NCI-H1930 (cell line): ENCODE measurements around the gene AKAP9.
"Not testable (repeated sequence)": the region's sequence is repeated elsewhere in the genome, so short reads cannot be mapped to it uniquely, and the experiment has no call there.

Source experiments
- DNase-seq, 2 experiments: peaks; one replicate each; lab custom pipeline; 2025; lab: John Stamatoyannopoulos, UW

Gene AKAP9

DNA sequence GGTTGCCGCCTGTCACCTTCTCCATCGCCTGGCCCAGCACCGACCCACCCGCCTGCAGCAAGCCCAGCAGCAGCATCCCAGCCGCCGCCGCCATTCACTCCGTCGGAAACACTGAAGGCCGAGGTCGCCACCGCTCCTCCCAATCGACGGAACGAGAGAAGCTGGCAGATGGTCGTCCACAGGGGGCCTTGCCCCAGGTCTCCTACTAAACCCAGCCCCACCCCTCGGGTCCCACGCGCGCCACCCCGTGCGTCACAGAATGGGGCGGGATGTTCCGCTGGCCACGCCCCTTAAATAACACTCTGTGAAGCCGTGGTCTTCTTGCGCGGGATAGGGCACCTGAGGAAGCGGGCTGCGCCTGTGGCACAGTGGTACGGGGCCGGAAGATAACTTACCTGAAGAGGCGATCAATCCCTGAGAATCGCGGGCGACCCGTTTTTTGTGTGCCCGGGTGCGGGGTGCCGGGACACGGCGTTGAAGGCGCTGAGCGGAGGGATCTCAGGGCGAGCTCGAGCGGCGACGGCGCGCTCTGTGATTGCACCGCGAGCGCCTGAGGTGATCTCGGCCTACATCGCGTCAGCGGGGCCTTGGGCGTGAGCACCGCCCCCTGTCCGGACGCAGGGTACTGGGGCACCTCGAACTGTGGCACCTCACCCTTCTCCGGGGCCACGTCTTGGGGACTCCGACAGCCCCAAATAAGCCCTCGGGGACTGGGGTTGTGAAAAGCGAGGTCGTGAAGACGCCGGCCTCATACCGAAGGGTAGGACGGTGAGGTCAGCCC lies 193.8 kb downstream of the AKAP9 start, which contains the start of gene CYP51A1:
Gene CYP51A1 (minus strand): TSS at position 207 of the 781 bp plus-strand sequence. CDS start 113 bp downstream, at position 94.
- peak; percentile 91 to 95 for DNase-seq

DNA sequence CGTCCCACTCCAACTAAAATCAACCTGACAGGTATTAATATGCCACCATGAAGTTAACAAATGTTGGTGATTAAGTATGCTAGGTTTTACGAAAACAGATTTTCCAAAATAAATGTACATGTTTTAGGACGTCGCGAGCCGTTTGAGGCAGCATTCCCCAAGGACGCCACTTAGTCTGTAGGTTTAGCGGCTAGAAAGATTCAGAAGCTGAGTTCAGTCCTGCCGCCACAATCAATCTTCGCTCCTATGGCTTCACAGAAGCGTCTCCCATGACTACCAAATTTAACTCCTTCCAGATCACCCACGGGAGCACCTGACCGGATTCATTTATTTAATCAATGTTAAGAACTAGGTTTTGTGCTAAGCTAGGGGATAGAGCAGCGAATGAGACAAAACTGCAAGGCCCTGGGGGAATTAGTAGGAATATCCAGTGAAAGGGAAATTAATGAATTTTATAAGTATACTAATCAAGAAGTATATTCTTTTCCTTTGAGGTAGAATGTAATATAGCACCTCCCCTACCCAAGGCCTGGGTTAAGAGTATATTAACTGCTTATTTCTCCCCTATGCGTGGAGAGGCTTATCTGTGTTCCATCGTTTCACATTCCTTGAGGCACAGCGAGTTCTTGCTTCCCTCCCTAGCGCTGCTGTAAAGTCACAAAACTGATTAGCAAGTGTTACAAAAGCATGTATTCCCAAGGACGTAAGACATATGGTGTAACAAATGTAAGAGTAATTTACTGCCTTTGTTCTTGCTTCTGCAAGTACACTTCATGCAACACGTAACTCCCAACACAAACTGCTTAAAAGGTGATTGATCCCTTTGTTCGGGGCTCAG lies 194.6 kb downstream of the AKAP9 start:
- DNase-seq = peak in 1 of 2 experiments; percentile 46

DNA sequence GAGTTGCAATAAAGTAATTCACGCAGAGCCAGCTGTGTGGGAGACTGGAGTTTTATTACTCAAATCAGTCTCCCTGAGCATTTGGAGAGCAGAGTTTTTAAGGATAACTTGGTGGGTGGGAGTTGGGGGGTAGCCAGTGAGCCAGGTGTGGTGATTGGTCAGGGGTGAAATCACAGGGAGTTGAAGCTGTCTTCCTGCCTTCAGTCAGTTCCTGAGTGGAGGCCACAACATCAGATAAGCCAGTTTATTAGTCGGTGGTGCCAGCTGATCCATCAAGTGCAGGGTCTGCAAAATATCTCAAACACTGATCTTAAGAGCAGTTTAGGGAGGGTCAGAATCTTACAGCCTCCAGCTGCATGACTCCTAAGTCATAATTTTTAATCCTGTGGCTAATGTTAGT lies 196.9 kb downstream of the AKAP9 start:
- no peak for DNase-seq

GRCh38 chr7:92141161-92141560 lies 200.5 kb downstream of the AKAP9 start:
- no peak for DNase-seq

DNA sequence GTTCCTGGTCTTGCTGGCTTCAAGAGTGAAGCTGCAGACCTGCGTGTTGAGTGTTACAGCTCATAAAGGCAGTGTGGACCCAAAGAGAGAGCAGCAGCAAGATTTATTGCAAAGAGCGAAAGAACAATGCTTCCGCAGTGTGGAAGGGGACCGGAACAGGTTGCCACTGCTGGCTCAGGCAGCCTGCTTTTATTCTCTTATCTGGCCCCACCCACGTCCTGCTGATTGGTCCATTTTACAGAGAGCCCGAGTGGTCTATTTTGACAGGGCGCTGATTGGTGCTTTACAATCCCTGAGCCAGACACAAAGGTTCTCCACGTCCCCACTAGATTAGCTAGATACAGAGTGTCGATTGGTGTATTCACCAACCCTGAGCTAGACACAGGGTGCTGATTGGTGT lies 202.1 kb downstream of the AKAP9 start:
- DNase-seq = not testable (repeated sequence)

GRCh38 chr7:92143192-92143880 lies 202.7 kb downstream of the AKAP9 start:
- not testable (repeated sequence) for DNase-seq

- no peak for DNase-seq
Measured at GRCh38 chr7:92149736-92150239, 209.1 kb downstream of the AKAP9 start.

DNA sequence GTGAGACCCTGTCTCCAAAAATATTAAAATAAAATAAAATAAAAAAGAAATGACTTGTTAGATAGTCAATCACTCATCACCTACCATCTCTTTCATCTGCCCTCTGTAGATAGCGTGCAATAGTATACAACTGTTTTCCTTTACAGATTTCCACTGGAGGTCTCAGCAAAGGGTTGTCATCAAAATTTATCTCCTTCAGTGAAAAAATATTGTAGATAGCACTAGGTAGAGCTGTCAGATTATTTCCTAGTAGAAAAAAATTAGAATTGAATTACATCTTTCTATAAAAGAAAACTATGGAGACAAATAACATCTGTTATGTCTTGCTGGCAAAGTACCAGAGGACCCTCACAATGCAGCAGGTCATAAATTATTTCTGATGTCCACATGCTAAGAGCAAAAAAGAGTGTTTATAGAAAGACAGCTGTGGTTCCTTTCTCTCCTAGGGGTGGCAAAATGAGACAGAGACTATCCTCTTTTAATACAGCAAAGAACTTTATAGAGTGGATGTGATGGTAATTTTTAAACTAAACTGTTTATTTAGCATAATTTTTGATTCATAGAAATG lies 209.9 kb downstream of the AKAP9 start:
- DNase-seq = no peak

GRCh38 chr7:92155108-92155739 lies 214.6 kb downstream of the AKAP9 start:
- no peak for DNase-seq

DNA sequence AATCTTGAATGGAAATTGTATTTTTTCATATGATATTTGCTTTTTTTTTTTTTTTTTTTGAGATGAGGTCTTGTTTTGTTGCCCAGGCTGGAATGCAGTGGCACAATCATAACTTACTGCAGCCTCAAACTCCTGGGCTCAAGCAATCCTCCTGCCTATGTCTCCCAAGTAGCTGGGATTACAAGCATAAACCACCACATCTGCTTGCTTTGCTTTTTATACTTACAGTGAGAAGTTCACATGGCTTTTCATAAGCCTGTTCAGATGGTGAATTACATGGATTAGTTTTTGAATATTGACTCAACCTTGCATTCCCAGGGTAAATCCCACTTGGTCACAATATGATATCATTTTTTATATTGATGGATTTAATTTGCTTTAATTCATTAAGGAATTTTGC lies 216.3 kb downstream of the AKAP9 start:
- DNase-seq = no peak

GRCh38 chr7:92158660-92159575 lies 218.3 kb downstream of the AKAP9 start:
- DNase-seq = no peak
